GM21390 (cell line): ENCODE measurements around the gene PDE1A.

Source experiments
- ATAC-seq: cut with Tn5 transposase; IDR thresholded peaks from one replicate; pipeline ENCODE4 v1.9.1; 2021; ENCODE audit not compliant: unreplicated experiment

Gene PDE1A

DNA sequence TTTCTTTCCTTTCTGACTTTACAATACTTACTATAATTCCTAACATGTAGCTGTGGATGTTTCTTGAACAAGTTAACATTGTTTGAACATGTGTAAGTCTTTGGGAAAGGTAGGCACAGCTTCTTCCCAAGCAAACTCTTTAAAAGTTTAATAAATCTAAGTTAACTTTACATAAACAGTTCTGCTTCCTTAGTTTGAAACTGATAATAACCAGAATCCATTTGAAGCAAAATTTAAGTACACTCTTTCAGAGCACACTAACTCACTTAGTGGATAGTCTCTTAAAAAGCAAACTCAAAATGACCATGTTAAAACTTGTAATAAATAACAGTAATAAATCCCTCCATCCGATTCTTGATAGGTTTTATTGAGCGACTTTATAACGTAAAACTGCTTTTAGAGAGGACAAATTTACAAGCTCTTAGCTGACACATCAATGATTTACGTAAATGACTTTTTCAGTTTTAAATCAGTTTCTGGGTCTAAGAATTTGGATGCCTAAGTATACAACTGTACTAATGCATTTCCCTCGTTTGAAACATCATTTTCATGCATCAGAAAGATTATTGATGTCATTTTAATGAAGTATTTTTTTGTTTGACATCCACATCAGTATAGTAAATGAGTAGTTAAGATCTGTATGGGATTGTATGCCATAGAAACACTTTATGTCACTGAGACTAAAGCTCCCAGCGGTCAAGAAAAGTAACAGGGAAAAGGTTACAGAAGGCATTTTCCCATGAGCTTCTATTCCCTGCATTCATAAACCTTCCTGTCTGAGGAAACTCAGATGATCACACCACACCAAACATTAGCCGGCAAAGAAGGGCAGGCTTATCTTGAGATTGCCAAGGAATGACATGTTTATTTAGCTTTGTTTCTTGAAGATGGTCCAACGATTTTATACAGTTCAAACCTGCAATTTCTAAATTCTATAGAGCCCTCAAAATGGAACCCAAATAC is 67.5 kb downstream of the PDE1A start:
- ATAC-seq = no peak

DNA sequence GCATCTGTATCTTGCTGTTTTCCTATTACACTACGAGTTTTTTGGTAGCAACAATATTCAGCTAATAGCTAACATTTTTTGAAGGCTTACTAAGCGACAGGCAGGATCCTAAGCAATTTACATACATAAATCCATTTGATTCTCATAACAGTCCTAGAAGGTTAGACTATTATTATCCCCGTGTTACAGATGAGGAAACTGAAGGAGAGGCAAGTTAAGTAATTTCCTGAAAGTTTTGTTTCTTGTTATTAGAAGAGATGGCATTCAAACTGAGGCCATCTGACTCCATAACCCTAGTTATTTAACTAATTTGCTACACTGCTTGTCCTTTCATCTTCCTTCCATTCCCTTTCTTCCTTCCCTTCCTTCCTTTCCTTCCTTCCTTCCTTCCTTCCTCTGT is 68.2 kb downstream of the PDE1A start:
- ATAC-seq = no peak

DNA sequence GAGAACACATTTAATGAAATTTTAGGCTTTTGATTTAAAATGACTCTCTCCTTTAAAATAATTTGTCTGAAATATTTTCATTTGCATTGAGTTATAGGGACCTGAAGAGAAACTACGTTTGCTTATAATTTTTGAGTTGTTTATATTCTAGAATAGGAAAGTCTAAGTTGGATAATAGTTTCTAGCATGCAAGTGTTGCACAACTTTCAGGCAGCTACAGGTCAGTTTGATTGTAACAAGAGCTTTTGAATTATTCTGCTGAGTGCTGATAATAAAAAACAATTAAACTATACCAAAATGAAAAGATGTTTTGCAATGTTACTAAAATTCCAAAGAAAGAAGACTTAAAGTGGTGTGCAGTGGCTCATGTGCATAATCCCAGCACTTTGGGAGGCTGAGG is 71.0 kb downstream of the PDE1A start:
- ATAC-seq = no peak

DNA sequence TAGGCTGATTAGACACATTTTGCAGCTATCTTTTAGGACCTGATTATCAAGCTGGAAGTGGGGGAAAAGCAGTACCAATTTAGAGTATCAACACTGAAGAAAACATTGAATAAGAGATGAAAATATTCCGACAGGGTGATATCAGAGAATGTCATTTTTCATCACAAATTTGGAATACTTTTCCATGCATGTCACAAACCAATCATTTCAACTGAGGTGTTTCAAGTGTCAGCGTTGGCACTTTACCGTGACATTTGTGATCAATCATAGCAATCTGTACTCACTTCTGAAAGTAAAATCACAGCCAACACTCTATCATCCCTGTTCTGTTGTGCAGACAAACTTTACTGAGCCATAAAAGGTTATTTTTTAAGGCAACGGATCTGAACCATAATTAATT is 75.4 kb downstream of the PDE1A start:
- ATAC-seq = no peak

DNA sequence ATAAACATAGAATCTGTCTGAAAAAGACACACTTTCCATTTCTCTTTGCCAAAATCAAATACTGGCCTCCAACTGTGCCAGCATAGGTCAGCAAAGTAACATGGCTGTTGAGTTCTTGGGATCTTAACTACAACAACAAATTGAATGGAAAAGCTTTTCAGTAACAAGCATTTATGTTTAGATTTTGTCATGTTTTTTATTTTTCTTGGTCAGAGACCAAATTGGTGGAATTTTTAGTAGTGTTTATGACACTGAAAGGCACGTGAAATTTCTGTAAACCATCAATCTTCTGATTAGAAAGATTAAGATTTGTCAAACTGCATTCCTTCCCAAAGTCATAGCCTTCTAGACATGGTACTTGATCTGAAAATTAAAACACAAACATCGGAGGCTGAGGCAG is 77.6 kb downstream of the PDE1A start:
- ATAC-seq = no peak

DNA sequence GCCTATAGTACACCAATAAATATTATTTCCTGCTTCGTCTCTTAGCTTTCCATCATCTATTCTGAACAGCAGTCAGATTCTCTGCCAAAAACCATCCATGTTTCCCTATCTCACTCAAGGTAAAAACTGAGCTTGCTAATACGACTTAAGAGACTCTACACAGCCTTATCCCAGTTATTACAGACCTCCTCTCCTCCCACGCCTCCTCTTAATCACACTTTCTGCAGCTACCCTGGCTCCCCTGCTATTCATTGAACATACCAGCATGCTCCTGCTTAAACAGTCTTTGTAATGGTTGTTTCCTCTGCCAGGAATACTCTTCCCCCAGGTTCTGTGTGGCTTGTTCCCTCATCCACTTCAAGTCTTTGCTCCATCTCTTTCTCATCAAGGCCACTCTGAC is 81.5 kb downstream of the PDE1A start:
- ATAC-seq = no peak

DNA sequence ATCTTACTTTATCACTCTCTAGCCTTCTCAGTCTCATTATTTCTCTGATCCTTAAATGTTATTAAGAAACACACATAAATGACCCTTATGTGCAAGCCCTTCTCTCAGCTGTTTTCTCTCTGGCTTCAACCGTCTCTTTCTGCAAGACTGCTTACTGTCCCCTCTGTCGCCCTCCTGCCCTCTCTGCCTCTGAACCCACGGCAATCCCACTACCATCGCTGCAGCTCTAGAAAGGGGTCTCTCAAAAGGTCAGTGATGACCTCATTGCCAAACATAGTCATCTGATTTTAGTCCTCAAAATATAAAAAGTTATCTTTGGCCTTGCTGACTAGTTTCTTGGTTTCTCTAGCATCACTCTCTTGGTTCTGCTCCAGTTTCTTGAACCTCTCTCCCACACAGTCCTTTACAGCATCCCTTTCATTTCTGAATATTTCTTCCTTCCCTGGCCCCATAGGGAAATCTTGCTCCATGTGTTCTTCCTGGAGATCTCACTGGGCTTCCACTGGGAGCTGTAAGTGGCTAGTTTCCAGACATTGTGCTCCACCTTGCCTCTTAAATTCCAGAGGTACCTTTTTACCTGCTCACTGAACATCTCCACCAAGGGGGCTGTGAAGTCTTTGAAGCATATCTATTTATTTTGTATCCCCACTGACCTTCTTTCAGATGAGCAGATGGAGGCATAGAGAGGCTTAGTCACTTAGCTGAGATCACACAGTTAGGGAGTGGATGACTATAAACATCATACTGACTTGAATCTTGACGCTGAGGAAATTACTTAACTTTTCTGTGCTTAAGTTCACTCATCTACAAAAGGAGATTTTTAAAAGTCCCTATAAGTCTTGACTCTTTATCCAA is 96.2 kb downstream of the PDE1A start:
- ATAC-seq = no peak

DNA sequence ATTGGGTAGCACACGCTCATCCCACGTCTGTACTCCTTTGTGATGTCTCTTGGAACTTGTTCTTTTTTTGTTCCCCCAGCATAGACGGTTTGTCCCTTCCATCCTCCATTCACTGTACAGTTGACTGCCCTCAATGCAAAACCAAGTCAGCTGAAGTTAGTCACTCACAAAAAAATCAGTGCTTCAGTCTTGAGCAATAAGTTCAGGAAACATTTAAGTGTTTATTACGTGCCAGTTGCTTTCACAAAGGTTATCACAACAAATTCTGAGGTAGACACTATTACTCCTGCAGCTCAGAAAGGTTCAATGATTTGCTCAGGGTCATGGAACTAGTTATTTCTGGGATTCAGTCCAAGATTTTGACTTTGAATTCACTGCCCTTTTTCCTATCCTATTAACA is 102.2 kb downstream of the PDE1A start:
- ATAC-seq = no peak

DNA sequence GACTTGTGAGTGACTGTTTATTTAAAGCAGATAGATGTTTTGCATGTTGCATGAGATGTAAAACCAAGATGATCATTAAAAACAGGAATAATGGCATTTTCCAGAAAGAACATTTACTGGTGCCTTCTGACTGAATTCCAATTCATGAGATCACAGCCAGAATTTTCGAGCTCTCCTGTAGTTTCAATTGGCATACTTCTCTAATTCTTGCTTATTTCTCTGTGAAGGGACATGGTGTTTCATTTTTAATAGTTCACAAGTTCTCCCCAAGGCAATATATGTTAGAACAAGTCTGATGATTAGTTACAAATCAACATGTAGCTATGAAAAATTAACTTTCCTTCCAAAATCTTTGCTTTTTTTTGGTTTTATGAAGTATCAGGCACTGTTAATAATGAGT is 105.7 kb downstream of the PDE1A start:
- no peak for ATAC-seq

DNA sequence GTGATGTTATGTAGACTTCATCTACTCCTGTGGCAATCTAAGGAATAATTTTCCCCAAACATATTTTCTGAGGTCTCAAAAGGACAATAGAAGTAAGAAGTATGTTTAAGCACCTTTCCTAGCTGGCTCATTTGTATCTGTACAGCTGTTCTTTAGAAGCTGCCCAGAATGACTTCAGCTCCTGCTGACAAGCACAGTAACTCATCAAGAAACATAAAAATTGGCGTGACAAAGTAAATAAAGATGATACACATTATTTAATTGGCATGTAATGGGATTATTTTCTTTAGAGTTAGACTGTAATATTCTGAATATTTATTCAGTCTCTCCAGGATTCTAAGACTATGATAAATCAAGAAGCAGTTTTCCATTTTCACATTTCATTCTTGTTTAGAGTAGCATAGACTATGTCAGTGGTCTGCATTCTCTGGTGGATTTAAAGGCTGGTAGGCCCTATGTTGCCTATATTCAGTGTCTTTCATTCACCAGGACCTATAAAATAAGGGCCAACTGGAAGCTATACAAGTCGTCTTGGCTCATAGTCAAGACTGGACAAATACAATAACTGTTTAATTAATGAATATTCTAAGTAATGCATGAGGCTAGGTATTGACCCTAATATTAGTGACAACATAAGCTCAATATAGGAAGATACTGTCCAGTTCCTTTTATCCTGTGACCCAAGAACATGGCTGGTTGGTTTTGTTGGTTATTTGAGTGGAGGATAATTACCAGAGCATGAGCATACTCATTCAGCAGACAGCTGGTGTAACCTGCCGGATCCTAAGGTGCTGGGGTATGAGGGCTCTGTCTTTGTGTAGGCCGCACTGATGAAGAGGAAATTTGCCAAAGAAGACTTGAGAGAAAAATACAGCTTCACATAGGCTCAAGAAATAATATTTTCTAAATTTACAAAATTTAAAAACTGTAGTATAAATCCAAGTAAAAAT is 107.0 kb downstream of the PDE1A start:
- no peak for ATAC-seq

DNA sequence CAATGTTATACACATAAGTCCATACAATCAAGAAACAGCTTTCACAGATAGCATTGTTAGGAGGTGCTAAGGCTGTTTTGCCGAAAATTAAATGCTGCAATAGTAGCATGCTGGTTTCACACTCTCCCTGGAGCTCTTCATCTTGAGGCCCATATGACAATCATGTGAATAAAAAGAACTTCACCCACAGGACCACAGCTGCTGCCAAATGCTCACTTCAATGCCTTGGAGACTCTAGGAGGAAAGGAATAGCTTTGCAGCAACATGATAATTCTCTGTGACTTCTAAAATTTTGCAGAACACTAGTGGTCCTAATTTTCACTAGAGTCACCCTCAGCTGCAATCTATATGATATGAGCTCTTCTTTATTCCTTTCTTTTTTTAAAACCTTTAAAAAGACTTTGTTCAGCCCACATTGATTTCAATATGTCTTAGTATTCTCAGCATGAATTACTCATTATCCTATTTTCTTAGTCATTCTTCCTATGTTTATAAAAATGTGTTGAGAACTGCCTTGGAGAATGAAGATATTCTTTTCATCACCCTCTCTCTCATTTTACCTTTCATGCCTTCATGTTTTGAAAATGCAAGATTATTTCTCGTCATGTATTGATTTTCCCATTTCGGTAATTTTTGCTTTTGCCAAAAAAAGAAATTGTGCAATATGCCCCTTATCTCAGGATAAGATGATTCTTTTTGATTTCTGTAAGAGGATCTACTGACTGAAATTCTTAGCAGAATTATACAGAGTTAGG is 108.2 kb downstream of the PDE1A start:
- ATAC-seq = no peak

DNA sequence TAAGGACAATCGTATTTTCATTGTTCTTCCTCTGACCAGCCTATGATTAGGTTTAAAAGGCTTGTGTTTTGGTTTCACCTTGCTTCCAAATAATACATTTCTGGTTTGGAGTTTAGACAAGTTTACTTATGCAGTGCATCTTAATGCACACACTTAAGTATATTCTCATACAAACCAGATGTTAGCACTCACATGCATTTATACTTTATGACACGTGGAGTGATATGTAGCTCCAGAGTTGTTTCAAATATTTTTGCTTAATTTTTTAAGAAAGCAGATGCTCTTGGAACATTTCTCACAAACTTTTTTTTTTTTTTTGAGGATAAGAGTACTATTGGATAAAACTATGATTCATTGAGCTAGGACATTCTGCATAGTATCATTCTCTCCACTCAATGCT is 109.9 kb downstream of the PDE1A start:
- ATAC-seq = no peak

DNA sequence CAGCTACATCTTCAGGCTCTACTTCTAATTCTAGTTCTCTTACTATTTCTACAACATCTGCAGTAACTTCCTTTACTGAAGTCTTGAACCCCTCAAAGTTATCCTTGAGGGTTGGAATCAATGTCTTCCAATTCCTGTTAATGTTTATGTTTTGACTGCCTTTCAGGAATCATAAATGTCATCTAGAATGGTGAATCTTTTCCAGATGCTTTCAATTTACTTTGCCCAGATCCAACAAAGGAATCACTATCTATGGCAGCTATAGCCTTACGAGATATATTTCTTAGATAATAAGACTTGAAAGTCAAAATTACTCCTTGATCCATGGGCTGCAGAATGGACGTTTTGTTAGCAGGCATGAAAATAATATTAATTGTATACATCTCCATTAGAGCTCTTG is 123.9 kb downstream of the PDE1A start:
- no peak for ATAC-seq

DNA sequence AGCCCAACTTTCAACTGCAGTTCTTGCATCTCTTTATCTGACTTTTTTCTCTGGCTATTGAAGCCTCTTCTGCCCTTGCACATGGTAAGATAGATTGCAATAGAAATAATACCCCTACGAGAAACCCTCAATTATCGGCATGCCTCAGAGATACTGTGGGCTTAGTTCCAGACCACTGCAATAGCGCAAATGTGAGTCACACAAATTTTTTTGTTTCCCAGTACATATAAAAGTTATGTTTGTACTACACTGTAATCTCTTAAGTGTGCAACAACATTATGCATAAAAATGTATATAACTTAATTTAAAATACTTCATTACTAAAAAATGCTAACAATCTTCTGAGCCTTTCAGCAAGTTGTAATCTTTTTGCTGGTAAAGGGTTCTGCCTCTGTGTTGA is 124.7 kb downstream of the PDE1A start:
- ATAC-seq = no peak

DNA sequence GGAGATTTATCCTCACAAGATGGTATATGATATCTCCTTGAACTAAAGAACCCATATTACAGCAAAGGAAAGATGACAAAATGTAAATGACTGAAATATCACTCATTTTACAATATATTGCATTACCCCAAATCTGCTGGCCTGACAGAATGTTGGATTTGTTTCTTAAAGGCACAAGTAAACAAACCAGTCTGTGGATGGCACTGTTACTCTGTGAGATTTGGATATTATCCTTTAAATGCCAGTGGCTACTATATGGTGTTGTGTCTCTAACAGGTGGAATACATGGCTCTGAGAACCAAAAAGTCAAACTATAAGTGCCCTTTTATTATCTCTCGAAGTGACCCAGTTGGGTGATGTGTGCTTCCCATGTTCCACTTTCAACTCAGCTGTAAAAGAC is 125.7 kb downstream of the PDE1A start:
- ATAC-seq = no peak

DNA sequence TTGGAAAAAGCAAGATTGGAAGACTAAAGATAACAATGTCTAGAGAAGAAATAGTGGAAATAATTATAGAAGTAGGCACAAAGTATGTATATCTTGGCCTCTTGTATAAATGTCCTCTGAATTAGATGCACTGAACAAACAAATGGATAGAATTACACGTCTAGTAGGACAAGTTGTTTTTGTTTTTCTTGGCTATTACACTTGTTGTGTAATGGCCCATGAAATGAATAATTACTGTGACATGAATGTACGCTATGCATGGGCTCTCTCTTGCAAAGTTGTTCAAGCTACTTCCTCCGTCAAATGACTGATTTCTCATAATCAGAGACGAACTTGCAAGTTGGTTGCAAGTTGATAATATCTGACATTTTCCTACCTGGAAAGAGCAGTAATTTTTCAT is 126.2 kb downstream of the PDE1A start:
- ATAC-seq = no peak

DNA sequence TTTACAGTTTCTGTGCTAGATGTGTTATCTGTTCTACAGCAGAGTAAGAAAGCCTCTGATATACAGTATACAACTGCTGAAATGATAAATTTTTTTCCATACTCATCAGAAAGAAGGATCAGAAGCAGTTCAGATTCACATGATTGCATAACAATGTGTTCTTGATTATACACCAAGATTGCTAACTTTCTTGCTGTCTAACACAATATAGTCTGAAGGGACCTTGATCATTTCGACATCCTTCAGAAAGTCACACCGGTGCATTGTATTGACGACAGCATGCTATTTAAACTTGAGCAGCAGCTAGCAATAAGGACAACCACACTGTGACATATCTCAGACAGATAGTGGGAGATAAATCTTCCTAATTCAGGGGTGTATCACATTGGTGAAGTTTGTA is 127.2 kb downstream of the PDE1A start:
- no peak for ATAC-seq

DNA sequence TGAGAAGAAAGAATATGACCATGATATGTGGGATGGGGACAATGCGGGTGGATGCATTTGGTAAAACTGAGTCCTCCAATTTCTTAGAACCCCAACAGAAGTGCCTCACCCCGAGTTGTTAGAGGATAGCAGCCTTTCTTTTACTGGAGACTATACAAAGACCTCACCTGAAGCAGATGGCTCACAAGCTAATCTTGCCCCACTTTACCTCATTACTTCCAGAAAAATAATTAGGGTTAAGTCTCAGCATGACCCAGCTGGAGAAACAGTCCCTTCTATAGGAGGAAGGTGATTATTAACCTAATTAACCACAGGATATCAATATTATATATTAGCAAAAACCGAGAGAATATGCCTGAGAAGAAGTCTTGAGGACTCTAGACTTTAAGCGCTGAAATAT is 128.4 kb downstream of the PDE1A start:
- no peak for ATAC-seq

DNA sequence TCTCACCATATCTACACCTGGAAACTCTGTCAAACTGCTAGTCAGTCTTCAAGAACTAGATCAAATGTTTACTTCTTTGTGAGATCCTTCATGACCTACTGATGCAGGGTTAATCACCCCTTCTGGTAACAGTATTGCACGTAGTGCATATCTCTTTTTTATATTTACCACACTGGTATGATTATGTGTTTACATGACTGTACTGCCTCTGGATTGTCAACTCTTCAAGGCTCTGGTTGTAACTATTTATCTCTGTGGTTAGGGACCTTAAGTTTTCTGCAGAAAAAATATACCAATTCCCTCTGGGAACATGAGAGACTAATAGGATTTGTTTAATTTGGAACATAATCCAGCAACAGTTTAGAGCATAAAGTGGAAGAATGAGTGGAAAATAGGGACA is 135.5 kb downstream of the PDE1A start:
- ATAC-seq = no peak

DNA sequence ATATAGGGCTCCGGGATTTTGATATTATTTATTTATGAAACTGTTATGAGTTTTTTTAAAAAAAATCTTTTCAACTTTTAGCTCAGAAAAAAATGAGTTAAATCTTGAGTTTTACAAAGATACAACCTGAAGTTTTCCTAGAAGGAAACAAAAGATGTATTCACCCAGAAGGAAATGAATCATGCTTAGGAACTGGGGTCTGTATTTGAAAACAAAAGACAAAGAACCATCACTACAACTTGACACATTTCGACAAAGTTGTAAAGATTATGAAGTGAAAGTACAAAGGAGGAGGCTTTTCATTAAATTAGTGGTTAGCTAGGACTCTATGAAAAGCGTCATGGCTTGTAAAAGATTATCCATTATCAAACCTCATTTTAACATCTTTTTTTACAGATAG is 143.3 kb downstream of the PDE1A start:
- ATAC-seq = no peak
